WTC11 (cell line): ENCODE measurements around the gene TMTC2. TPM values are rescaled to one million over a fixed set of nuclear protein-coding genes. Genes with fewer than 3 reads are reported as not detected.

ENCODE experiments used
- ATAC-seq: fragments of 200-7000 bp; cut with Tn5 transposase; 2 replicates; pipeline ENCODE4 v1.10.0; 2021; ENCODE audit warnings: mild to moderate bottlenecking, moderate library complexity
- CTCF ChIA-PET: fragments of 300-600 bp; sonication (Branson Sonifier 250); formaldehyde crosslinking; loops from one replicate; lab custom pipeline; 2021; ENCODE audit warnings: antibody characterized with exemption; lab: Charles Lee
- POLR2A ChIA-PET: fragments of 350-600 bp; sonication (Branson Sonifier 250); formaldehyde crosslinking; loops from one replicate; lab custom pipeline; 2021; ENCODE audit warnings: antibody characterized with exemption; lab: Charles Lee
- DNase-seq: peaks from one replicate; pipeline ENCODE4 v3.0.0; 2021; ENCODE audit warnings: low spot score
- H3K27ac Mint-ChIP-seq: 2 replicates; pipeline ENCODE4 v1.8.0; 2021; ENCODE audit warnings: mixed read lengths
- H3K27me3 Mint-ChIP-seq: 2 replicates; pipeline ENCODE4 v1.8.0; 2021; ENCODE audit warnings: low read depth, mild to moderate bottlenecking, moderate library complexity, mixed read lengths
- H3K36me3 Mint-ChIP-seq: 2 replicates; pipeline ENCODE4 v1.8.0; 2021; ENCODE audit warnings: mixed read lengths
- H3K4me1 Mint-ChIP-seq: 2 replicates; pipeline ENCODE4 v1.8.0; 2022; ENCODE audit warnings: mixed read lengths
- H3K4me3 Mint-ChIP-seq: 2 replicates; pipeline ENCODE4 v1.8.0; 2021; ENCODE audit warnings: mild to moderate bottlenecking, moderate library complexity, mixed read lengths
- H3K9me3 Mint-ChIP-seq: 2 replicates; pipeline ENCODE4 v1.8.0; 2021; ENCODE audit warnings: mixed read lengths
- AR ChIP-seq: fragments of 250-450 bp; sonication (Bioruptor Pico); IDR thresholded peaks from 2 replicates; pipeline ENCODE4 v1.9.0; 2021; ENCODE audit warnings: mild to moderate bottlenecking
- ARID4B ChIP-seq: sonication (generic); formaldehyde crosslinking; IDR thresholded peaks from 2 replicates; pipeline ENCODE4 v1.8.0; 2023; ENCODE audit warnings: missing genetic modification reagents, mild to moderate bottlenecking, borderline replicate concordance
- ATF3 ChIP-seq: sonication (generic); formaldehyde crosslinking; conservative IDR thresholded peaks from 2 replicates; pipeline ENCODE4 v1.8.1; 2022; ENCODE audit warnings: mild to moderate bottlenecking, missing genetic modification reagents
- CDX4 ChIP-seq: fragments of 250-450 bp; sonication (Bioruptor Pico); IDR thresholded peaks from 2 replicates; pipeline ENCODE4 v1.9.0; 2021; ENCODE audit warnings: moderate library complexity, mild to moderate bottlenecking, inconsistent platforms, borderline replicate concordance
- EMX1 ChIP-seq: fragments of 250-450 bp; sonication (Bioruptor Pico); IDR thresholded peaks from 2 replicates; pipeline ENCODE4 v1.8.0; 2021; ENCODE audit warnings: mild to moderate bottlenecking
- HMGXB4 ChIP-seq: sonication (generic); formaldehyde crosslinking; IDR thresholded peaks from 2 replicates; pipeline ENCODE4 v1.8.1; 2023; ENCODE audit warnings: mild to moderate bottlenecking, moderate library complexity, missing genetic modification reagents
- JUN ChIP-seq: sonication (generic); formaldehyde crosslinking; IDR thresholded peaks from 2 replicates; pipeline ENCODE4 v1.8.0; 2023; ENCODE audit warnings: mild to moderate bottlenecking, missing genetic modification reagents
- MAX ChIP-seq: sonication (generic); formaldehyde crosslinking; IDR thresholded peaks from 2 replicates; pipeline ENCODE4 v1.8.0; 2022; ENCODE audit warnings: mild to moderate bottlenecking, missing genetic modification reagents
- MXD4 ChIP-seq: fragments of 250-450 bp; sonication (Bioruptor Pico); IDR thresholded peaks from 2 replicates; pipeline ENCODE4 v1.8.0; 2021; ENCODE audit warnings: mild to moderate bottlenecking, moderate library complexity, borderline replicate concordance
- NFYB ChIP-seq: sonication (generic); formaldehyde crosslinking; conservative IDR thresholded peaks from 2 replicates; pipeline ENCODE4 v1.8.0; 2022; ENCODE audit warnings: low read depth, missing genetic modification reagents
- RORB ChIP-seq: fragments of 250-450 bp; sonication (Bioruptor Pico); IDR thresholded peaks from 2 replicates; pipeline ENCODE4 v1.9.0; 2021; ENCODE audit warnings: mild to moderate bottlenecking
- SMAD3 ChIP-seq: sonication (generic); formaldehyde crosslinking; IDR thresholded peaks from 2 replicates; pipeline ENCODE4 v1.8.0; 2022; ENCODE audit warnings: missing genetic modification reagents, mild to moderate bottlenecking, borderline replicate concordance
- STAT6 ChIP-seq: sonication (generic); formaldehyde crosslinking; conservative IDR thresholded peaks from 2 replicates; pipeline ENCODE4 v1.8.1; 2023; ENCODE audit warnings: mild to moderate bottlenecking, low read depth, missing genetic modification reagents, moderate library complexity
- TP53 ChIP-seq: sonication (generic); formaldehyde crosslinking; IDR thresholded peaks from 2 replicates; pipeline ENCODE4 v1.8.1; 2023; ENCODE audit warnings: mild to moderate bottlenecking, missing genetic modification reagents
- USF1 ChIP-seq: sonication (generic); formaldehyde crosslinking; IDR thresholded peaks from 2 replicates; pipeline ENCODE4 v1.8.0; 2022; ENCODE audit warnings: mild to moderate bottlenecking, missing genetic modification reagents
- ZMAT4 ChIP-seq: fragments of 250-450 bp; sonication (Bioruptor Pico); IDR thresholded peaks from 2 replicates; pipeline ENCODE4 v1.9.0; 2021; ENCODE audit warnings: mild to moderate bottlenecking
- ZNF121 ChIP-seq: sonication (generic); formaldehyde crosslinking; IDR thresholded peaks from 2 replicates; pipeline ENCODE4 v1.8.0; 2023; ENCODE audit warnings: missing genetic modification reagents
- ZNF263 ChIP-seq: sonication (generic); formaldehyde crosslinking; IDR thresholded peaks from 2 replicates; pipeline ENCODE4 v1.8.1; 2022; ENCODE audit warnings: low read depth, mild to moderate bottlenecking, moderate library complexity, missing genetic modification reagents
- ZNF416 ChIP-seq: fragments of 250-450 bp; sonication (Bioruptor Pico); IDR thresholded peaks from 2 replicates; pipeline ENCODE4 v1.9.0; 2021; ENCODE audit warnings: mild to moderate bottlenecking, inconsistent platforms
- total RNA-seq: library from RNA; stranded (reverse); gene quantifications from 3 replicates; pipeline ENCODE4 v1.2.3, GENCODE V29; 2021

The TMTC2 gene
- total RNA-seq, 1 experiment from 2014 or later: 6.4 TPM

- DNase-seq: no peak
- ATAC-seq: no peak
- H3K27me3 Mint-ChIP-seq: no peaks in the 10 kb centered on the region
- no peak for TF ChIP-seq USF1 (CRISPR knock-in tag)
- TF ChIP-seq ZMAT4 (CRISPR knock-in tag): no peak
- TF ChIP-seq JUN (CRISPR knock-in tag): no peak
- no peak for TF ChIP-seq SMAD3
- no peak for TF ChIP-seq AR (CRISPR knock-in tag)
- no peak for TF ChIP-seq CDX4 (CRISPR knock-in tag)
- no peak for TF ChIP-seq HMGXB4 (CRISPR knock-in tag)
- no peak for TF ChIP-seq ARID4B (CRISPR knock-in tag)
- no peak for TF ChIP-seq MXD4 (CRISPR knock-in tag)
- TF ChIP-seq EMX1: no peak
- no peak for TF ChIP-seq ZNF416 (CRISPR knock-in tag)
- TF ChIP-seq ZNF121 (CRISPR knock-in tag): no peak
- TF ChIP-seq, all 79 proteins: peak for 0
- no peak overlapping the region for H3K4me3 Mint-ChIP-seq
- ChIA-PET CTCF (no interaction called here), POLR2A (no interaction called here)
- peaks cover 29% of the 10 kb centered on the region for H3K4me1 Mint-ChIP-seq
- no peaks in the 10 kb centered on the region for H3K9me3 Mint-ChIP-seq
- no peak overlapping the region; the same call in 1 of the 2 replicates for H3K27ac Mint-ChIP-seq
- H3K36me3 Mint-ChIP-seq: no peaks in the 10 kb centered on the region
Observed at GRCh38 chr12:82930301-82930700, 243.6 kb downstream of the TMTC2 start.

- ATAC-seq: peak; percentile 65
- ChIA-PET POLR2A (no interaction called here), CTCF (no interaction called here)
- no peak for DNase-seq
- no peak overlapping the region for H3K4me3 Mint-ChIP-seq
- peak overlapping the region; percentile 13 for H3K27ac Mint-ChIP-seq
- no peaks in the 10 kb centered on the region for H3K9me3 Mint-ChIP-seq
- H3K36me3 Mint-ChIP-seq: no peaks in the 10 kb centered on the region
- H3K4me1 Mint-ChIP-seq: peaks cover 29% of the 10 kb centered on the region
- H3K27me3 Mint-ChIP-seq: no peaks in the 10 kb centered on the region
- no peak for TF ChIP-seq MAX (CRISPR knock-in tag)
- no peak for TF ChIP-seq NFYB (CRISPR knock-in tag)
- no peak for TF ChIP-seq ZNF263 (CRISPR knock-in tag)
- no peak for TF ChIP-seq MXD4 (CRISPR knock-in tag)
- no peak for TF ChIP-seq STAT6 (CRISPR knock-in tag)
- TF ChIP-seq RORB (CRISPR knock-in tag): no peak
- TF ChIP-seq TP53 (CRISPR knock-in tag): no peak
- no peak for TF ChIP-seq ATF3 (CRISPR knock-in tag)
Observed at GRCh38 chr12:82931349-82932116, 244.8 kb downstream of the TMTC2 start.
